SK-N-DZ (cell line): Measurements from ENCODE around the gene TSPAN9.
A peak's percentile ranks its signal among the peaks of the same experiment; 100 is the strongest.

Experiments used
- DNase-seq: peaks from one replicate; pipeline ENCODE4 v3.0.0-alpha.2; 2015; ENCODE audit warnings: low spot score

TSPAN9 gene

GRCh38 chr12:3311491-3312103 is 234.4 kb downstream of the TSPAN9 start:
- no peak for DNase-seq

GRCh38 chr12:3313066-3313465 is 235.9 kb downstream of the TSPAN9 start:
- DNase-seq = no peak

GRCh38 chr12:3313675-3314663 is 236.8 kb downstream of the TSPAN9 start:
- DNase-seq = peak; percentile 58

GRCh38 chr12:3315201-3315661 is 238.1 kb downstream of the TSPAN9 start:
- DNase-seq = no peak

GRCh38 chr12:3316776-3317480 is 239.7 kb downstream of the TSPAN9 start:
- DNase-seq = no peak

GRCh38 chr12:3317481-3317815 is 240.3 kb downstream of the TSPAN9 start:
- no peak for DNase-seq

- no peak for DNase-seq
These were observed 240.8 kb downstream of the TSPAN9 start for GRCh38 chr12:3317841-3318501.

GRCh38 chr12:3319723-3320492 is 242.7 kb downstream of the TSPAN9 start:
- no peak for DNase-seq

GRCh38 chr12:3320881-3321509 is 243.8 kb downstream of the TSPAN9 start:
- DNase-seq = no peak

GRCh38 chr12:3321881-3322280 is 244.7 kb downstream of the TSPAN9 start:
- no peak for DNase-seq

GRCh38 chr12:3323002-3323685 is 246.0 kb downstream of the TSPAN9 start:
- DNase-seq = no peak

- DNase-seq = no peak
These were observed 248.6 kb downstream of the TSPAN9 start for GRCh38 chr12:3325736-3326135.

GRCh38 chr12:3326156-3326849 is 249.1 kb downstream of the TSPAN9 start:
- DNase-seq = no peak

- DNase-seq = no peak
These were observed 249.9 kb downstream of the TSPAN9 start for GRCh38 chr12:3326850-3327780.

GRCh38 chr12:3328081-3328480 is 250.9 kb downstream of the TSPAN9 start:
- DNase-seq = no peak

- no peak for DNase-seq
These were observed 251.4 kb downstream of the TSPAN9 start for GRCh38 chr12:3328571-3328970.

GRCh38 chr12:3329361-3329760 is 252.2 kb downstream of the TSPAN9 start:
- no peak for DNase-seq

GRCh38 chr12:3330976-3331510 is 253.9 kb downstream of the TSPAN9 start:
- no peak for DNase-seq
